Glomerular endothelial cell (primary cell): ENCODE data around the gene ICAM5. TPM values are rescaled to one million over a fixed set of nuclear protein-coding genes. Genes with fewer than 3 reads are reported as not detected.
"Not testable (repeated sequence)": the region's sequence is repeated elsewhere in the genome, so short reads cannot be mapped to it uniquely, and the experiment has no call there.

Source experiments
- DNase-seq: peaks from one replicate; pipeline ENCODE4 v3.0.0-alpha.2; 2011; ENCODE audit warnings: low read depth, low spot score; ENCODE audit errors: extremely low read depth
- total RNA-seq: library from RNA; depleted of rRNA; stranded (reverse); fragments of >200 nt; gene quantifications from 2 replicates; pipeline ENCODE4 v1.2.3, GENCODE V29; 2015

The ICAM5 gene
- total RNA-seq, 1 donor from 2014 or later = 0.06 TPM

GRCh38 chr19:10269333-10270179, 20.2 kb upstream of the ICAM5 start:
- DNase-seq = peak; percentile 52

- no peak for DNase-seq
Measured at GRCh38 chr19:10270180-10270615, 19.6 kb upstream of the ICAM5 start.

- peak; percentile 61 for DNase-seq
Measured at GRCh38 chr19:10270616-10271394, 18.9 kb upstream of the ICAM5 start, which contains the start of gene ICAM1. Gene ICAM1 (plus strand): TSS chr19:10271120. CDS start chr19:10271160, 40 bp downstream.

- no peak for DNase-seq
Measured at GRCh38 chr19:10271543-10272086, 18.1 kb upstream of the ICAM5 start.

- DNase-seq = no peak
Measured at GRCh38 chr19:10274589-10274988, 15.2 kb upstream of the ICAM5 start.

- DNase-seq = no peak
Measured at GRCh38 chr19:10277795-10278589, 11.8 kb upstream of the ICAM5 start.

- DNase-seq = no peak
Measured at GRCh38 chr19:10278935-10279334, 10.8 kb upstream of the ICAM5 start.

GRCh38 chr19:10279737-10280442, 9.9 kb upstream of the ICAM5 start:
- no peak for DNase-seq

GRCh38 chr19:10282043-10282442, 7.7 kb upstream of the ICAM5 start:
- not testable (repeated sequence) for DNase-seq

GRCh38 chr19:10283301-10284064, 6.3 kb upstream of the ICAM5 start:
- DNase-seq = no peak

- no peak for DNase-seq
Measured at GRCh38 chr19:10284065-10284959, 5.4 kb upstream of the ICAM5 start.

GRCh38 chr19:10284960-10285278, 4.8 kb upstream of the ICAM5 start:
- no peak for DNase-seq

- DNase-seq = no peak
Measured at GRCh38 chr19:10285393-10285792, 4.4 kb upstream of the ICAM5 start.

- no peak for DNase-seq
Measured at GRCh38 chr19:10286803-10287737, 2.7 kb upstream of the ICAM5 start, which contains the start of gene ICAM4. Gene ICAM4 (plus strand): TSS chr19:10286955. CDS start chr19:10287013, 58 bp downstream.

- no peak for DNase-seq
Measured at GRCh38 chr19:10288662-10289166, 1.0 kb upstream of the ICAM5 start.

- no peak for DNase-seq
Measured at GRCh38 chr19:10289167-10289835, 451 bp upstream of the ICAM5 start.
